Mucosa of descending colon (tissue), 3 donors: Measurements from ENCODE around the gene CDKN2B. TPM values are rescaled to one million over a fixed set of nuclear protein-coding genes. Genes with fewer than 3 reads are reported as not detected.

Experiments
- ATAC-seq: fragments of 200-7000 bp; cut with Tn5 transposase; one replicate; pipeline ENCODE4 v1.9.1; 2020; ENCODE audit warnings: mild to moderate bottlenecking, moderate library complexity
- DNase-seq, 3 donors: peaks; one replicate each; pipeline ENCODE4 v3.0.0-alpha.2; 2020
- H3K36me3 ChIP-seq: fragments of 200-600 bp; one replicate; pipeline ENCODE4 v1.8.0; 2021; ENCODE audit warnings: low read depth, mild to moderate bottlenecking
- H3K4me1 ChIP-seq: fragments of 200-600 bp; one replicate; pipeline ENCODE4 v1.8.0; 2021; ENCODE audit warnings: low read depth, mild to moderate bottlenecking
- H3K4me3 ChIP-seq: fragments of 200-600 bp; one replicate; pipeline ENCODE4 v1.8.0; 2021; ENCODE audit warnings: mild to moderate bottlenecking
- H3K9me3 ChIP-seq: fragments of 200-600 bp; one replicate; pipeline ENCODE4 v1.8.0; 2021; ENCODE audit warnings: mild to moderate bottlenecking
- CTCF ChIP-seq: fragments of 200-600 bp; IDR thresholded peaks from one replicate; pipeline ENCODE4 v1.8.0; 2022; ENCODE audit warnings: antibody characterized with exemption, mild to moderate bottlenecking
- intact Hi-C, 2 donors: fragments of 100-400 bp; cut with DNase I in 1 of 2; cut with micrococcal nuclease in 1 of 2; formaldehyde crosslinking; loops; one replicate each; pipeline versions ENCODE4 v1.11.0 to v1.11.1; 2022; cut with DNase I, micrococcal nuclease
- total RNA-seq, 3 donors: library from RNA; stranded (reverse); fragmentation: NEBNext Ultra II Directional in 2 of 3; extraction: Animal tissue kit (Norgen Biotek cat#: 25700) in 2 of 3; gene quantifications; one replicate each; pipeline versions ENCODE4 v1.2.1 to v1.2.4, GENCODE V29; 2021 to 2023
- donor health status: DM: no; HTN: no; CAD: no; lungs with moderate emphysema.
- donor health status: DM: no; HTN: no; CAD: no.
- donor health status: DM: no; HTN: yes; CAD: no.

The CDKN2B gene
- total RNA-seq, 3 donors from 2014 or later: 64.8 to 192 (median 119) TPM

GRCh38 chr9:21958833-21959232 lies 50.3 kb downstream of the CDKN2B start:
- Histone ChIP-seq H3K36me3 (no peaks in the 10 kb centered on the region), H3K9me3 (no peaks in the 10 kb centered on the region), H3K4me3 (no peak overlapping the region), H3K4me1 (no peaks in the 10 kb centered on the region)
- intact Hi-C loops: no loop called here
- no peak for DNase-seq
- ATAC-seq: no peak
- TF ChIP-seq CTCF: no peak

Other genes with a start within 250 kb of the CDKN2B start
- gene MTAP, start 206.7 kb downstream of the CDKN2B start, total RNA-seq: 10 to 100 TPM; 28.6 to 42.7 (median 32.4) TPM
- 1 to 10 TPM; 1.0 to 3.6 (median 1.2) TPM for gene CDKN2A, start 14.9 kb downstream of the CDKN2B start, total RNA-seq
- gene CDKN2B-AS1, start 14.5 kb downstream of the CDKN2B start, total RNA-seq: 100 to 1,000 TPM in 1 of 3 donors, 10 to 100 TPM in 2; 48.3 to 134 (median 78.7) TPM